ENCODE results near the gene HTRA3.

DNA sequence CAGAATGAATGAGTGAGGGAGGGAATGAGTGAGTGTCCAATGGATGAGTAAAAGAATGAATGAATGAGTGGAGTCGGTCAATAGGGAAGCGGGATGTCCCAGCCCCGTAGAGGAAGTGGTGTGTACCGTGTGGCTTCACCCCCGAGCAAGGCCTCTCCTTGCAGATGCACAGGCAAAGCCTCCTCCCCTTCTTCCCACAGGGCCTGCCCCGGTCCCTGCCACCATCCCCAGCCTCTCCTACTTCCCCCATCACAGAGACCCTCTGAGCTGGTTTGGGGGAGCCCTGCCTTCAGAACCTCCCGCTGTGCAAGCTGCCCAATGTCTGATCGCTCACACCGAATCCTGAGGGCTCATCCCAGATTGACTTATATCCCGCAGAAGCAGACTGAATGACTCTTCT, 13.6 kb downstream of the HTRA3 start:
- TF ChIP-seq CTCF (IDR thresholded peaks at IDR 0.05) (no peak), POLR2A (IDR thresholded peaks at IDR 0.05) (no peak)

Measured in uterus (tissue), 2 donors.